GM23248 (cell line): ENCODE measurements around the gene PYGL.

Source experiments
- EZH2 ChIP-seq: fragments of 200-600 bp; sonication (generic); IDR thresholded peaks from 2 replicates; pipeline ENCODE4 v1.6.1; 2018; ENCODE audit warnings: antibody characterized with exemption, mild to moderate bottlenecking; ENCODE audit not compliant: insufficient read depth, poor library complexity, severe bottlenecking
- EZH2phosphoT487 ChIP-seq: fragments of 200-600 bp; sonication (generic); IDR thresholded peaks from 2 replicates; pipeline ENCODE4 v1.6.1; 2018; ENCODE audit warnings: antibody characterized with exemption, moderate library complexity, mild to moderate bottlenecking, low read depth; ENCODE audit not compliant: insufficient read depth

GRCh38 chr14:50948205-50948604 is 3.9 kb upstream of the PYGL start:
- TF ChIP-seq EZH2 (no peak), EZH2phosphoT487 (no peak)
